ENCODE measurements around the gene TUB. TPM values are rescaled to one million over a fixed set of nuclear protein-coding genes. Genes with fewer than 3 reads are reported as not detected.

Gene TUB
- total RNA-seq, 1 donor from 2014 or later: 13.5 TPM

DNA sequence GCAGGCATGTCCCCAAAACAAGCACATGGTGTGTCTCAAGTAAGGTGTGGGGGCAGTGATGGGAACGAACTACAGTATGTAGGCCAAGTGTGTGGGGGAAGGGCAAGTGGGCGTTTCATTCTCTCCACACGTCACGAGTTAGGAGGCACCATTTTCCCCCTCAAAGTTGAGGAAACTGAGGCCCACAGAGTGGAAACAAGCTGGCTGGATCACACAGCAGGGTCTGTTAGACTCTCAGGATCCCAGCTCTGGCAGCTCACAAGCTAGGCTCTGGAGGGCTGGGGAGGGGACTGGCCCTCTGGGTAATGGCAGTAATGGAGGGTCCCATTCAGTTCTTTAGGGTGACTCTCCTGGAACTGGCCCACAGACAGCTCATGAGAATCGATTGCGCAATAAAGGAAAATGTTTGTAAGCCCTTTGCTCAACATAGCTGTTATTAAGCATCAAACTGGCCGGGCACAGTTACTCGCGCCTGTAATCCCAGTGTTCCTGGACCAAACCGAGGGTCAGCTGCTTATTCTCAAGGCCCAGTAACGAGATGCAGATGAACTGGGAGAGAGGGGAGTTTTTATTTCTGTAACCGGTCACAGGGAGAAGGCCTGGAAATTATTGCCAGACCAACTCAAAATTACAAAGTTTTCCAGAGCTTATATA, 24.1 kb upstream of the TUB start:
- no peak overlapping the region for H3K4me3 ChIP-seq
- no peaks in the 10 kb centered on the region for H3K27me3 ChIP-seq
- DNase-seq (ENCODE audit: extremely low spot score in 2 of 2): peak; percentile 88 to 97
- no peaks in the 10 kb centered on the region for H3K9me3 ChIP-seq
- TF ChIP-seq CTCF (IDR thresholded peaks at IDR 0.05) (no peak), POLR2AphosphoS5 (IDR thresholded peaks at IDR 0.05; ENCODE audit: insufficient read depth in 1 of 2, low read depth in 1 of 2) (peak; percentile 61 to 69)
- H3K36me3 ChIP-seq: no peaks in the 10 kb centered on the region
- intact Hi-C loops (cut with DNase I): no loop called here
- peaks cover 51% of the 10 kb centered on the region for H3K4me1 ChIP-seq
- H3K27ac ChIP-seq: peak overlapping the region; percentile 85

DNA sequence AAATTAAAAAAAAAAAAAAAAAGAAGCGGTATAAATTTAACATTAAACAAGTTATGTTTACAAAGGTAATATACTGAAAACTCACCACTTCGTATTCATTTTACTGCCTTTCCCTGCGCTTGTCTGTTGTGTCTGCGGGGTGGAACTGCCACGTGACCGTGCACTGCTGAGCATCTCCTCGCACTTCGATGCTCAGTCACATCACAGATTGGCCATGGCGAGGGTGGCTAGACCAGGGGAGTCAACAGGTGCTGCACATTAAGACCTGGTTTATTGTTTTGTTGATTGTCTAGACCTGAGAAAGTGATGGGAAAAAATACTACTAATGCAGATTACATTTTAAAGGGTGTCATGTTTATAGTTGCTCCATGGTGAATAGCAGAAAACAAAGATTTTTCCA, 22.8 kb upstream of the TUB start:
- H3K27me3 ChIP-seq: no peaks in the 10 kb centered on the region
- DNase-seq (ENCODE audit: extremely low spot score in 2 of 2): peak in 1 of 2 donors; percentile 49
- H3K27ac ChIP-seq: peak overlapping the region; percentile 85
- peaks cover 64% of the 10 kb centered on the region for H3K4me1 ChIP-seq
- intact Hi-C loops (cut with DNase I): no loop called here
- TF ChIP-seq CTCF (IDR thresholded peaks at IDR 0.05): no peak
- no peaks in the 10 kb centered on the region for H3K36me3 ChIP-seq
- H3K4me3 ChIP-seq: no peak overlapping the region
- no peaks in the 10 kb centered on the region for H3K9me3 ChIP-seq

DNA sequence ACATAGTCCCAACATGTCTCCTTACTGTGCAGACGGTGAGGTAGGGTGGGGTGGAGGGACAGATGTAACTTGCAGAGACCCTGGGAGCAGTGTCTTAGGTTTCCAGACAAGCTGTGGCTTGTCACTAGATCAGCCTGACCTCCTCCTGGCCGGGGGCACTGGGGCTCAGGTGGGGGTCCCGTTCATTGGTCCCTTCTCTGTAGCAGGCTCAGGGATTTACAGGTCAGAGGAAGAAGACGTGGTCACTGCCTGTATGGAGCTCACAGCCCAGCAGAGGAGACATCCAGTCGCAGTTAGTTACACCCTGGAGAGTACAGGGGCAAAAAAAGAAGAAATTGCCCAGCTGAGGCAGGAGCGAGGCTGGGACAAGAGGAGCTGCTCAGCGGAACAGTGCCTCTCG, 22.0 kb upstream of the TUB start:
- H3K36me3 ChIP-seq: no peaks in the 10 kb centered on the region
- H3K27ac ChIP-seq: peak overlapping the region; percentile 85
- no peaks in the 10 kb centered on the region for H3K9me3 ChIP-seq
- intact Hi-C loops (cut with DNase I): no loop called here
- no peaks in the 10 kb centered on the region for H3K27me3 ChIP-seq
- TF ChIP-seq POLR2AphosphoS5 (IDR thresholded peaks at IDR 0.05; ENCODE audit: insufficient read depth in 1 of 2, low read depth in 1 of 2): no peak
- TF ChIP-seq POLR2A (IDR thresholded peaks at IDR 0.05): no peak
- no peak for TF ChIP-seq CTCF (IDR thresholded peaks at IDR 0.05)
- peaks cover 68% of the 10 kb centered on the region for H3K4me1 ChIP-seq
- no peak overlapping the region for H3K4me3 ChIP-seq
- DNase-seq (ENCODE audit: extremely low spot score in 2 of 2): peak in 1 of 2 donors; percentile 86

DNA sequence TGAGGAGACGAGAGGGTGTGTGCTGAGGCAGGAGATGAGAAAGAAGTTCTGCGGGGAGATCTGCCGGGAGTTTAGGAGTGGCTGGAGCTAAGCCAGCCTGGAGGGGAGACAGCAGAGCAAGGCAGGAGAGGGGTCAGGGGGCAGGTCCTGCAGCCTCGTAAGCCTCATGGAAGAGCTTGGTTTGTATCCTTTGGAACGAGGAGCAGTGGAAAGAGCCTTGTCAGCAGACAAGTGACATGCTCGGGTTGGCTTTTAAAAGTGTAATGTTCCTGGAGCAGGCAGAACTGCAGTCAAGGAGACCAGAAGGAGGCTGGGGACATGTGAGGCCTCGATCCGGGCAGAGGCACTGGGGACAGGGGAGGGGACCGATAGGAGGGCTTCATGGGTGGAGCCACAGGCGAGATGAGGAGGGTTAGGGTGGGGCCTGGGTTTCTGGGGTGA, 21.4 kb upstream of the TUB start:
- intact Hi-C loops (cut with DNase I): no loop called here
- H3K36me3 ChIP-seq: no peaks in the 10 kb centered on the region
- H3K27ac ChIP-seq: peak overlapping the region; percentile 85
- peaks cover 68% of the 10 kb centered on the region for H3K4me1 ChIP-seq
- no peaks in the 10 kb centered on the region for H3K9me3 ChIP-seq
- peak in 1 of 2 donors; percentile 54 for TF ChIP-seq POLR2AphosphoS5 (IDR thresholded peaks at IDR 0.05; ENCODE audit: insufficient read depth in 1 of 2, low read depth in 1 of 2)
- no peak for TF ChIP-seq CTCF (IDR thresholded peaks at IDR 0.05)
- no peak overlapping the region for H3K4me3 ChIP-seq
- no peaks in the 10 kb centered on the region for H3K27me3 ChIP-seq
- DNase-seq (ENCODE audit: extremely low spot score in 2 of 2): peak; percentile 79 to 89

DNA sequence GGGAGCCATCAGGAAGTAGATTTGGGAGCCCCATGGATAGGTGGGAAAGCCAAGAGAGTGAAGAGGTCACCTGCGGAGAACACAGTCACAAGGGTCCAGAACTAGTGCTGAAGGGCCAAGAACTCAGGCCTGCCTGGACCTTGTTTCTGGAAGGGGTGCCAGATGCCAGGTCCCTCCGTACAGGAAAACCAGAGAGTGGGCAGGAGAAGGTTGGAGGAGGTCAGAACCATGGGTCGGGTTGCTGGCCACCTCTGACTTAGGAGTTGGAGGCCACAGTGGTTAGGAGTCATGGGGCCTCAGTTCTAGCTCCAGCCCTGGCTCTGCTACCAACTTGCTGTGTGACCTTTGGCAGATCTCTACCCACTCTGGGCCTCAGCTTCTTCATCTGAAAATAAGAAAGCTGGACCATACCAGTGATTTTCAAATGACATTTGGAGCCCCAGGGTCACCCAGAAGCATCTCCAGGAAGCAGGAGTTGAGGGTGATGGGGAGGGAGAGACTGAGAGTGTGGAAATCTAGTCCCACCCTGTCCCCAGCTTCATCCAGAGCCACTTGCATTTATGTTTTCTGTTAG, 20.8 kb upstream of the TUB start:
- Histone ChIP-seq H3K4me1 (peaks cover 68% of the 10 kb centered on the region), H3K9me3 (no peaks in the 10 kb centered on the region), H3K27me3 (no peaks in the 10 kb centered on the region), H3K27ac (peak overlapping the region; percentile 85), H3K4me3 (no peak overlapping the region), H3K36me3 (no peaks in the 10 kb centered on the region)
- DNase-seq (ENCODE audit: extremely low spot score in 2 of 2): peak; percentile 88 to 91
- no peak for TF ChIP-seq POLR2AphosphoS5 (IDR thresholded peaks at IDR 0.05; ENCODE audit: insufficient read depth in 1 of 2, low read depth in 1 of 2)
- no peak for TF ChIP-seq POLR2A (IDR thresholded peaks at IDR 0.05)
- no peak for TF ChIP-seq CTCF (IDR thresholded peaks at IDR 0.05)
- intact Hi-C loops (cut with DNase I): no loop called here
